Activated T-helper 2 cell treated with anti-CD3 and anti-CD28 coated beads, Interferon-gamma antibody, Interleukin-2, Interleukin-4, amounts not matched to agents 10 μg/mL and 5 μg/mL and 100 μg/mL, durations not matched to agents 14 hours and 24 hours and 36 hours (primary cell): ENCODE results near the gene GSE1. TPM values are rescaled to one million over a fixed set of nuclear protein-coding genes. Genes with fewer than 3 reads are reported as not detected.

ENCODE experiments used
- DNase-seq: peaks from one replicate; pipeline ENCODE4 v3.0.0; 2021; ENCODE audit warnings: low spot score
- H3K27ac Mint-ChIP-seq: one replicate; pipeline ENCODE4 v1.8.0; 2021; ENCODE audit warnings: mixed read lengths
- H3K27me3 Mint-ChIP-seq: one replicate; pipeline ENCODE4 v1.8.0; 2021; ENCODE audit warnings: low read depth, mixed read lengths
- H3K36me3 Mint-ChIP-seq: one replicate; pipeline ENCODE4 v1.8.0; 2021; ENCODE audit warnings: low read depth, mixed read lengths
- H3K4me1 Mint-ChIP-seq: one replicate; pipeline ENCODE4 v1.8.0; 2021; ENCODE audit warnings: low read depth, mixed read lengths
- H3K4me3 Mint-ChIP-seq: one replicate; pipeline ENCODE4 v1.8.0; 2021; ENCODE audit warnings: low read depth, mild to moderate bottlenecking, moderate library complexity, mixed read lengths
- H3K9me3 Mint-ChIP-seq: one replicate; pipeline ENCODE4 v1.8.0; 2021; ENCODE audit warnings: mixed read lengths
- intact Hi-C: fragments of 100-400 bp; cut with micrococcal nuclease; formaldehyde crosslinking; loops from one replicate; pipeline ENCODE4 v1.15.1; 2023
- total RNA-seq: library from RNA; stranded (reverse); gene quantifications from 2 replicates; pipeline ENCODE4 v1.2.3, GENCODE V29; 2022

The GSE1 gene
- total RNA-seq, 1 donor from 2014 or later = 37.2 TPM

DNA sequence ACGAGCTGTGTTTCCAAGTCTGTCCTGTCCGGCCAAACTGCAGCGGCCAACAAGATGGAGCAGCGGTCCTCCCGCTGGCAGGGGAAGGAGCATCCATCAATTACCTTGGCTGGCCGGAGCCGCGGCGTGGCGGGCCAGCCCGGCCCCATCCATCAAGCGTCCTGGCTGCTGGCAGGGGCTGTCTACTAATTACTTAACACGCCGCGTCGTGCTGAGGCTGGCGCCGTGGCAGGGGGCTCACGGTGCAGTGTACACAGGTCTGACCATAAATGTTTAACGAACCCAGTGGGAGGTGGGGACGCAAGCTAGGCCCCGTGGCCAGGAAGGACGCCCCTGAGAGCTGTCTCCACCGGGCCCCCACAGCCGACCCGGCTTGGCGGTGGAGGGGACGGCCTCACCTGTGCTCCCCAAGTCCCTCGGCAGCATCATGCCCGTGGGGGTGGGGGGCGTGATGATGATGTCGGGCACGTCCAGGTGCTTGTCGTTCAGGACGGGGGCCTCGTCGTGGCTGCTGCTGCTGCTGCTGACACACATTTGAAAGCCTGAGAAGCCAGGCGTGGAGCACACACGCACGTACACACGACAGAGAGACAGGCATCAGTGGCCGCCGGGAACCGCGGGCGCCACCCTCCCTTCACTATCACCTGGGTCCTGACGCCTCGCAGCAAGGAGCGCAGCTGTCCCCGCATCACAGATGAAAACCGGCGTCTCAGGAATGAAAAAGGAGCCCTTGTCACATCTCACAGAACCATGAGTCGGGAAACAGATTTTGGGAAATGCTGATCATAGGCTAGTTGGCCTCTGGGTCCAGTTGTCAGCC lies 96.9 kb downstream of the GSE1 start:
- Mint-ChIP-seq H3K27me3 (no peaks in the 10 kb centered on the region), H3K36me3 (no peaks in the 10 kb centered on the region), H3K4me3 (no peak overlapping the region), H3K27ac (no peak overlapping the region), H3K9me3 (peaks cover 3% of the 10 kb centered on the region), H3K4me1 (no peaks in the 10 kb centered on the region)
- DNase-seq = no peak
- intact Hi-C loops = no loop called here

DNA sequence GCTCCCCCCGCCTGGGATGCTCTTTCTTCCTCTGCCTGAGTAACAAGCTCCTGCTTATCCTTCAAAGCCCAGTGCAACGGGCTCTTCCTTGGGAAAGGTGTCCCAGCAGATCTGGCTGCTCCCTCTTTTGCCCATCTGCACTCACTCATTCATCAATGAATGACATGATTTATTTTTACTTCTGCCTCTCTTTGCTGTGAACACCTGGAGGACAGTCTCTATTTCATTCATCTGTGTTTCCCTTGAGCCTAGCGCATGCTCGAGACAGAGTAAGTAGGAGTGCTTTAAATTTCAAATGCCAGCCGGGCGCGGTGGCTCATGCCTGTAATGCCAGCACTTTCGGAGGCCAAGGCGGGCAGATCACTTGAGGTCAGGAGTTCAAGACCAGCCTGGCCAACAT lies 97.6 kb downstream of the GSE1 start:
- intact Hi-C loops = no loop called here
- Mint-ChIP-seq H3K27me3 (peaks cover 4% of the 10 kb centered on the region), H3K4me3 (no peak overlapping the region), H3K27ac (no peak overlapping the region), H3K4me1 (no peaks in the 10 kb centered on the region), H3K36me3 (no peaks in the 10 kb centered on the region), H3K9me3 (peaks cover 3% of the 10 kb centered on the region)
- DNase-seq = no peak

DNA sequence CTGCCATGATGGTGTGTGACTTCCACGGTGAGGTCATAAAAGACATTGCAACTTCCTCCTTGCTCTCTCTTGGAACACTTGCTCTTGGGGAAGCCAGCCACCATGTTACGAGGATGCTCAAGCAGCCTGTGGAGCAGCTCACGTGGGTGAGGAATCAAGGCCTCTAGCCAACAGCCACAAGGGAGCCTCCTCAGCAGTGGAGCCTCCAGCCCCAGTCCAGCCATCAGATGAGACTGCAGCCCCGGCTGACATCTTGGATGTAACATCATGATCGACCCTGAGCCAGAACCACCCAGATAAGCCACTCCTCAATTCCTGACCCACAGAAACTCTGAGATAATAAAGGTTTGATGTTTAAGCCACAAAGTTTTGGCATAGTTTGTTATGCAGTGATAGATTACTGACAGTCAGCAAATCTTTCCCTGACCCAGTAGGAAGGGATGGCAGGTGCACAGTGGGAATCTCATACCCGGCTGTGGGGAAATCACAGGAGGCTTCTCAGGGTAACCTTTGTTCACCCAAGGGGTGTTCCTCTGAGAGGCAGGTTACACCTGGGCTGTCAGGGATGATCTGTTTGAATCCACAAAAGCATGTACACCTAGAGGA lies 99.0 kb downstream of the GSE1 start:
- intact Hi-C loops = no loop called here
- H3K27me3 Mint-ChIP-seq = peaks cover 14% of the 10 kb centered on the region
- no peak overlapping the region for H3K27ac Mint-ChIP-seq
- no peaks in the 10 kb centered on the region for H3K4me1 Mint-ChIP-seq
- peaks cover 3% of the 10 kb centered on the region for H3K9me3 Mint-ChIP-seq
- DNase-seq = no peak
- no peaks in the 10 kb centered on the region for H3K36me3 Mint-ChIP-seq
- H3K4me3 Mint-ChIP-seq = no peak overlapping the region

DNA sequence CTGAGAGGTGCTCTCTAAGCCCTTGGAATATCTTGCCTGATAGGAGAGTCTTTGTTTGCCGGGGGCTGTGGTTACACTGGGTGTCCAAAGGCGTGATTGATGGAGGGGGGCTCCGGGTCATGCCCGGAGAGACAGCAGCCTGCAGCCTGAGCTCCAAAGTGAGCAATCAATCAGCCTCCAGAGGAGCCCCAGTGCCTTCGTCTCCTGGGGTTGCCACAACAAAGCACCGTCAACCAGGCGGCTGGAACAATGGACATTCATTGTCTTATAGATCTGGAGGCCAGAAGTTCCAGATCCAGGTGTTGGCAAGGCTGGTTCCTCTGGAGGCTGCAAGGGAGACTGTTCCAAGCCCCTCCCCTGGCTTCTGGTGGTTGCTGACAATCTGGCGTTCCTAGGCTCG lies 99.7 kb downstream of the GSE1 start:
- H3K4me3 Mint-ChIP-seq = no peak overlapping the region
- no peak for DNase-seq
- no peaks in the 10 kb centered on the region for H3K4me1 Mint-ChIP-seq
- H3K27me3 Mint-ChIP-seq = peaks cover 14% of the 10 kb centered on the region
- no peaks in the 10 kb centered on the region for H3K36me3 Mint-ChIP-seq
- H3K9me3 Mint-ChIP-seq = peaks cover 3% of the 10 kb centered on the region
- intact Hi-C loops = no loop called here
- H3K27ac Mint-ChIP-seq = no peak overlapping the region

DNA sequence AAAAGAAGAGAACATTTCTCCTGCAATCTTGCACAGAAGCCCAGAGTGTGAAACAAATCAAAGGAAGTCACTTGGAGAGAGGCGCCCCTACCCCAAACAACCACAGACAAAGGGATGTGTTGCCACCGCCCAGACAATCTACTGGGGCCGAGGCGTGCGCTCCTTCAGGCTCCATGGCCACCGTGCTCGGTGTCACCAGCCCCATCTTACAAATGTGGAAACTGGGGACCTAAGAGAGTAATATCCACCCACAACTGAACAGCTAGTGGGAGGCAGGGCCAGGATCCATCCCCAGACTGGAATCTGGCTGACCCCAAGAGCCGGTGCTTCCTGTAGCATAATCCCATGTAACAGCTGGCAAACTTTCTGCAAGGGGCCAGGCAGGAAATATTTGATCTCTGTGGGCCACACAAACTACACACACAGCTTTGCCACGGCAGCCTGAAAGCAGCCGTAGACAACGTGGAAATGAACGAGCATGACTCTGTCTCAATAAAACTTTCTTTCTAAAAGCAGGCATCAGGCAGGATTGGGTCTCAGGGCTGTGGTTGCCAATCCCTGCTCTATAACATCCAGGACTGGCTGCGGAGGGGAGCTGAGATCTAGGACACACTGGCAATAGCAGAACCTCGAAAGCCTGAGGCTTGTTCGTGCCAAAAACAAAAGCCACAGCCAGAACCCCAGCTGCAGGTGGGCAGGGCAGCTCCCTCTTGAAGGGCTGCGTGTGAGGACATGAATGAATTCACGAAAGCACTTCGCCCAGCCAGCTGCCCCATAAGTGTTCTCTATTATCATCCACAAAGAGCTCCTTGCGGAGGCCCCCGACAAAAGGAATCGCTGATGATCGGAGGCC lies 102.3 kb downstream of the GSE1 start:
- Mint-ChIP-seq H3K27ac (no peak overlapping the region), H3K9me3 (peaks cover 3% of the 10 kb centered on the region), H3K4me1 (no peaks in the 10 kb centered on the region), H3K27me3 (peaks cover 15% of the 10 kb centered on the region), H3K4me3 (no peak overlapping the region), H3K36me3 (no peaks in the 10 kb centered on the region)
- DNase-seq = no peak
- intact Hi-C loops = no loop called here

DNA sequence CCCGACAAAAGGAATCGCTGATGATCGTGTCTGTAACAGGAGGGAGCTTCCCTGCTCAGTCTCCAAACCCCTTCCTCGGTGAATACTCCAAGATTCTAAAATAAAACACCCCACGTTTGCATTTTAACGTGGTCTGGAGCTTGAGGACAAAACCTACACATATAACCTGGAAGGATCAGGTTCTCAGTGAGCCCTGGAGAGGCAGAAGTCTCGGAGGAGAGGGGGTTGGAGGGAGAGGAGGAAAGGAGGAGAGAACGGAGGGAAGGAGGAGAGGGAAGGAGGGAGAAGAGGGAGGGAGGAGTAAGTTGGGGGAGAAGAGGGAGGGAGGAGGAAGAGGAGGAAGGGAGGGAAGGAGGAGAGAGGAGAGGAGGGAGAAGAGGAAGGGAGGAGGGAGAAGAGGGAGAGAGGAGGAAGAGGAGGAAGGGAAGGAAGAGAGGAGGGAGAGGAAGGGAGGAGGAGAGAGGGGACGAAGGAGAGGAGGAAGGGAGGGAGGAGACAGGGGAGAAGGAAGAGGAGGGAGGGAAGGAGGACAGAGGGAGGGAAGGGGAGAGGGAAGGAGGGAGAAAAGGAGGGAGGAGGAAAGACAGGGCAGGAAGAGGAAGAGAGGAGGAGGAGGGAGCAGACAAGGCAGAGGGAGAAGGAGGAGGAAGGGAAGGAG lies 103.0 kb downstream of the GSE1 start:
- Mint-ChIP-seq H3K4me1 (no peaks in the 10 kb centered on the region), H3K27me3 (peaks cover 15% of the 10 kb centered on the region)
- intact Hi-C loops = no loop called here

DNA sequence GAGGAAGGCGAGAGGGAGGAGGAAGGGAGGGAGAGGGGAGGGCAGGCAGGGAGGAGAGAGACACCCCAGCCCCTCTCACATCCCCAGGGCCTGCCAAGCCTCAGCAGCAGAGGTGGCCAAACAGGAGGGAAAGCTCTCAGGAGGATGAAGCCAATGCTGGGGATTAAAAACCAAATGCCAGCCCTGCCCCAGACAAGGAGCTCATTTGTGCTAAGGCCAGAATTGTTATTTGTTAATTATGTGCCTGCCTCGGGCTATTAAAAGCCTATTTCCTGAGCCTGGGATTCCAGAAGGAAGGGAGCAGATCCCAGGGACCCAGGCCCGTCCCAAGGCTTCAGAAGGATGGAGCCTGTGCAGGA lies 103.5 kb downstream of the GSE1 start:
- no peak for DNase-seq
- H3K4me1 Mint-ChIP-seq = no peaks in the 10 kb centered on the region
- no peak overlapping the region for H3K4me3 Mint-ChIP-seq
- intact Hi-C loops = no loop called here
- H3K9me3 Mint-ChIP-seq = peaks cover 3% of the 10 kb centered on the region
- H3K36me3 Mint-ChIP-seq = no peaks in the 10 kb centered on the region
- no peak overlapping the region for H3K27ac Mint-ChIP-seq
- peaks cover 15% of the 10 kb centered on the region for H3K27me3 Mint-ChIP-seq

More for the DNA sequence above, 103.0 kb downstream of the GSE1 start:
- Mint-ChIP-seq H3K27ac (no peak overlapping the region), H3K36me3 (no peaks in the 10 kb centered on the region), H3K9me3 (peaks cover 3% of the 10 kb centered on the region), H3K4me3 (no peak overlapping the region)
- no peak for DNase-seq

DNA sequence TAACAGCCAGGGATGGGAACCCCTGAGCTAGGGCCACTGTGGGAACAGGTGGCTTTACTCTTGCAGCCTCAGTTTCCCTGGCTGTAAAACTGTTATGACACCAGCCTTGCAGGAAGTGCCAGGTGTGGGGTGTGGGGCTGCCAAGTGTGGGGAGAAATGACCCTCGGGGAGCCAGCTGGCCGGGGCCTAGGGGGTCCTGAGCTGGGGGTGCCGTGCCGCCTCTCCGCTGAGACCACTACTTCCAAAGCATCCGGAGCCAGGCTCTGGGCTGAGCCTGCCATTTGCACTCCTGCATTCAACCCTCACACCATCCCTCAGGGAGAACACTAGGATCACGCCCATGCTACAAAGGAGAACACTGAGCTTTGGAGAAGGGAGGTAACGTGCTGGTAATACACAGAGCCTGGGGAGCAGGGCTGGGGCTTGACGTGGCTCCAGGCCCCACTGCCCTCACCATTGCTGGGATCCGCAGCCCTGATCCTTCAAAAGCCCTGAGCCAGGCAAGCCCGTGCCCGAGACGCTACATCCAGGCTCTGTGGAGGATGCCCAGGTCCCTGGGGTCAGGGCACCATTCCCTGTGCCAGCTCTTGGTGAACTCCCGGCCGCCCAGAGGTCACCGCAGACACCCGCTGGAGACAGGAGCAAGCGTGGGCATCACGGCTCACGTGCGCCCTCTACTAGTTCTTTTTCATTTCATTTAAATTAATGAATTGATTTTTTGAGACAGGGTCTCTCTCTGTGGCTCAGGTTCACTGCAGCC lies 104.5 kb downstream of the GSE1 start:
- peaks cover 15% of the 10 kb centered on the region for H3K27me3 Mint-ChIP-seq
- no peaks in the 10 kb centered on the region for H3K4me1 Mint-ChIP-seq
- no peak overlapping the region for H3K27ac Mint-ChIP-seq
- peak; percentile 30 for DNase-seq
- H3K4me3 Mint-ChIP-seq = no peak overlapping the region
- intact Hi-C loops = loop anchor here (1.0 kb wide), 2 partner anchors 58 to 297 kb away; no protein-coding TSS in a partner anchor
- no peaks in the 10 kb centered on the region for H3K9me3 Mint-ChIP-seq
- no peaks in the 10 kb centered on the region for H3K36me3 Mint-ChIP-seq

DNA sequence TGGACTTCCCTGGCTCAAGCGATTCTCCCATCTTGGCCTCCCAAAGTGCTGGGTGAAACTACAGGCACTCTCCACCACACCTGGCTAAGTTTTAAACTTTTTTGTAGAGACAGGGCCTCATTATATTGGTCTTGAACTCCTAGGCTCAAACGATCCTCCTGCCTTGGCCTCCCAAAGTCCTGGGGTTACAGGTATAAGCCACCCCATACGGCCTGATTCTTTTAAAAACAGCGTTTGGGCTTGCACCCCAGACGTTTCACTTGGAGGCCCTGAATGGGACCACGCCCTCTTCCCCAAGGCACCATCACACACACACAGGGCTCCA lies 105.0 kb downstream of the GSE1 start:
- intact Hi-C loops = loop anchor here (1.0 kb wide), 2 partner anchors 59 to 298 kb away; no protein-coding TSS in a partner anchor
- no peaks in the 10 kb centered on the region for H3K9me3 Mint-ChIP-seq
- H3K27ac Mint-ChIP-seq = no peak overlapping the region
- no peaks in the 10 kb centered on the region for H3K36me3 Mint-ChIP-seq
- no peak overlapping the region for H3K4me3 Mint-ChIP-seq
- H3K27me3 Mint-ChIP-seq = peaks cover 15% of the 10 kb centered on the region
- no peaks in the 10 kb centered on the region for H3K4me1 Mint-ChIP-seq
- no peak for DNase-seq

DNA sequence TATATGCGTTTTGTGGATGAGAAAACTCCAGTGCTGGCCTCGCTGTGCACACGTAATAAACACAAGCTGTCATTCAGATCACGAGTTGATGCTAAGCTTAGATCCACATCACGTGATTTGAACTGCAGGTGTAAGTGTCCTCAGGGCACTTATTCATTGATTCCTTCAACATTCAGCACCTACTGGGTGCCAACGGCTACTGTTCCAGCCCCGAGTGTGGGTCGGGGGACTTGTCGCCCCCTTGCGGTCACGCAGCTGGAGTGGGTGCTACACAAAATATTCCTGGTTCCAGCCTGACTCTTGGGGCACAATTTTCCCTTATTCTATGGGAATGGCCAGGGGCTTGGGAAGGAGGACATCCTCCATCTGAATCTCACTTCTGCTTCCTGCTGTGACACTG lies 105.6 kb downstream of the GSE1 start:
- intact Hi-C loops = loop anchor here (1.0 kb wide), 2 partner anchors 59 to 298 kb away; no protein-coding TSS in a partner anchor
- H3K27ac Mint-ChIP-seq = no peak overlapping the region
- no peaks in the 10 kb centered on the region for H3K9me3 Mint-ChIP-seq
- no peaks in the 10 kb centered on the region for H3K36me3 Mint-ChIP-seq
- no peak for DNase-seq
- peaks cover 15% of the 10 kb centered on the region for H3K27me3 Mint-ChIP-seq
- H3K4me3 Mint-ChIP-seq = no peak overlapping the region
- no peaks in the 10 kb centered on the region for H3K4me1 Mint-ChIP-seq

DNA sequence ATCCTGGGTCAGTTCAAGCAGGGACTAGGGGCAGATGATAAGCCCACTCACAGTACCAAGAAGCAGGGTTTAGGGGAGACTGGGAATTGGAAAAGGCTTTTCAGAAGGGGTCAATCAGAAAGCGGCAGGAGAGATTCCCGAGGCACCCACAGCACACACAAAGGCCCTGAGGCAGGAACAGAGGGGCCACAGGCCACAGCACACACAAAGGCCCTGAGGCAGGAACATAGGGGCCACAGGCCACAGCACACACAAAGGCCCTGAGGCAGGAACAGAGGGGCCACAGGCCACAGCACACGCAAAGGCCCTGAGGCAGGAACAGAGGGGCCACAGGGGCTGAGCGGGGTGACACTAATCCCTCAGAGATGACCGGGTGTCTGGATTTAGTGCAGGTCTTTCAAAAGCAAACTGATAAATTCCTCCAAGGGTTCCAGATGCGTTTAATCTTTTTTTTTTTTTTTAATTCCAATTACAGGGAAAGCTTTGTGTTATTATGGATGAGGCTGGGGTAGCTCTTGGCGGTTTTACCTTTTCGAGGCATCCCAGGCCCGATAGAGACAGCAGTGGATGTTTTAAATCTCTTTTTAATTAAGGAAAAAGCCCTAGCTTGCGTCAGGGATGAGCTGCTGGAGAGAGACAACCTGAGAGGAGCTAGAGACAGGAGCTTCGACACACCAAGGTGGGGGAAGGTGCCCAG lies 106.6 kb downstream of the GSE1 start:
- Mint-ChIP-seq H3K4me1 (no peaks in the 10 kb centered on the region), H3K9me3 (no peaks in the 10 kb centered on the region), H3K4me3 (no peak overlapping the region), H3K36me3 (no peaks in the 10 kb centered on the region), H3K27me3 (peaks cover 15% of the 10 kb centered on the region), H3K27ac (no peak overlapping the region)
- intact Hi-C loops = no loop called here
- no peak for DNase-seq

DNA sequence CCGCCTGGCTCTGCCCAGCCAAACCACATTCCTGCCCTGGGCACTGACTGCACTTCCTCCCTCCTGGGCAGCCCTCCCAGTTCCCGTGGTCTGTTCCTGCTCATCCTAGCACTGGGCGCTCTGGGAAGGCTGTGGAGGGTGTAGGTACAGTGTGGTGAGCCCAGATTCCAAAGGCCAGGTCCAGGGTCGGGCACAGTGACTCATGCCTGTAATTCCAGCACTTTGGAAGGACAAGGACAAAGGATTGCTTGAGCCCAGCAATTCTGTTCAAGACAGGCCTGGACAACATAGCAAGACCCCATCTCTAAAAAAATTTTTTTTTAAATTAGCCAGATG lies 107.1 kb downstream of the GSE1 start:
- Mint-ChIP-seq H3K9me3 (no peaks in the 10 kb centered on the region), H3K4me3 (no peak overlapping the region), H3K27ac (no peak overlapping the region), H3K27me3 (peaks cover 15% of the 10 kb centered on the region), H3K4me1 (no peaks in the 10 kb centered on the region), H3K36me3 (no peaks in the 10 kb centered on the region)
- no peak for DNase-seq
- intact Hi-C loops = no loop called here
